Panc1 (cell line): ENCODE data around the gene CCNK.

Experiments
- CTCF ChIP-seq: fragments of 450-650 bp; IDR thresholded peaks from 2 replicates; pipeline ENCODE4 v1.5.1; 2017; ENCODE audit warnings: mild to moderate bottlenecking
- POLR2AphosphoS5 ChIP-seq: IDR thresholded peaks from 2 replicates; pipeline ENCODE4 v1.6.1; 2012; ENCODE audit warnings: mild to moderate bottlenecking, low read depth, low read length, moderate library complexity
- REST ChIP-seq, 2 experiments: IDR thresholded peaks; 2 replicates each; pipeline ENCODE4 v1.6.1; 2011 to 2012; ENCODE audit warnings: low read depth in 2 of 2, control low read depth in 1 of 2, low read length in 1 of 2, mild to moderate bottlenecking in 1 of 2, moderate library complexity in 1 of 2; ENCODE audit not compliant: insufficient read depth in 1 of 2
- SIN3A ChIP-seq: IDR thresholded peaks from 2 replicates; pipeline ENCODE4 v1.6.1; 2012; ENCODE audit warnings: low read depth, mild to moderate bottlenecking, low read length, moderate library complexity, borderline replicate concordance; ENCODE audit not compliant: insufficient read depth
- TCF7L2 ChIP-seq: IDR thresholded peaks from 2 replicates; pipeline ENCODE4 v1.6.1; 2011; ENCODE audit warnings: mild to moderate bottlenecking, low read depth, low read length, inconsistent platforms

- TF ChIP-seq CTCF (no peak), POLR2AphosphoS5 (no peak), SIN3A (no peak), TCF7L2 (no peak), REST (IDR thresholded peaks at IDR 0.05; ENCODE audit: insufficient read depth in 1 of 2, low read depth in 2 of 2, low read length in 1 of 2) (no peak)
Observed at GRCh38 chr14:99466758-99467157, 14.5 kb upstream of the CCNK start.
